IMR-90 (cell line): ENCODE results near the gene CTRB2. TPM values are rescaled to one million over a fixed set of nuclear protein-coding genes. Genes with fewer than 3 reads are reported as not detected.
A peak's percentile ranks its signal among the peaks of the same experiment; 100 is the strongest.

ENCODE experiments used
- ATAC-seq: fragments of 200-7000 bp; cut with Tn5 transposase; 2 replicates; pipeline ENCODE4 v1.9.1; 2020; ENCODE audit warnings: low read depth, mild to moderate bottlenecking, moderate library complexity
- BruUV-seq: library from RNA; stranded (reverse); fragments of 400-500 nt; replicated peaks from 2 replicates; lab custom pipeline; 2021; lab: Mats Ljungman, UMichigan
- CTCF ChIA-PET: fragments of 300-600 bp; formaldehyde crosslinking; extraction: SDS; loops from one replicate; lab custom pipeline; 2021; ENCODE audit warnings: antibody characterized with exemption; lab: Yijun Ruan, JAX
- POLR2A ChIA-PET: fragments of 300-600 bp; sonication (Branson Sonifier 250); formaldehyde crosslinking; loops from one replicate; lab custom pipeline; 2022; ENCODE audit warnings: antibody characterized with exemption; ENCODE audit not compliant: unreplicated experiment; lab: Charles Lee
- DNase-seq: peaks from one replicate; pipeline ENCODE4 v3.0.0; 2013
- H2AFZ ChIP-seq: replicated peaks from 2 replicates; pipeline ENCODE3; 2013; ENCODE audit warnings: low read length, mild to moderate bottlenecking; ENCODE audit not compliant: poor library complexity
- H2AK5ac ChIP-seq: 2 replicates; pipeline ENCODE4 v1.6.1; 2013; ENCODE audit warnings: low read depth, low read length, inconsistent platforms
- H2AK9ac ChIP-seq: replicated peaks from 2 replicates; pipeline ENCODE3; 2013; ENCODE audit warnings: mild to moderate bottlenecking, low read depth, low read length, moderate library complexity; ENCODE audit not compliant: poor library complexity
- H2BK120ac ChIP-seq: 2 replicates; pipeline ENCODE4 v1.6.1; 2013; ENCODE audit warnings: low read depth, low read length, inconsistent platforms
- H2BK15ac ChIP-seq: 3 replicates; pipeline ENCODE4 v1.6.1; 2013; ENCODE audit warnings: low read depth, low read length, inconsistent platforms
- H2BK20ac ChIP-seq: 2 replicates; pipeline ENCODE4 v1.6.1; 2013; ENCODE audit warnings: low read depth, mild to moderate bottlenecking, inconsistent platforms, low read length, moderate library complexity
- H2BK5ac ChIP-seq: 2 replicates; pipeline ENCODE4 v1.6.1; 2013; ENCODE audit warnings: mild to moderate bottlenecking, low read depth, low read length, inconsistent platforms; ENCODE audit not compliant: poor library complexity, severe bottlenecking
- H3K14ac ChIP-seq: replicated peaks from 2 replicates; pipeline ENCODE4 v1.6.1; 2013; ENCODE audit warnings: low read depth, low read length, inconsistent platforms
- H3K18ac ChIP-seq: 2 replicates; pipeline ENCODE4 v1.6.1; 2013; ENCODE audit warnings: low read depth, low read length, control low read depth
- H3K23ac ChIP-seq: 2 replicates; pipeline ENCODE4 v1.6.1; 2013; ENCODE audit warnings: low read depth, low read length, inconsistent platforms
- H3K27ac ChIP-seq: 2 replicates; pipeline ENCODE4 v1.5.1; 2013; ENCODE audit warnings: mild to moderate bottlenecking, control low read depth, low read length; ENCODE audit not compliant: insufficient read depth
- H3K27me3 ChIP-seq: 2 replicates; pipeline ENCODE4 v1.6.1; 2013; ENCODE audit warnings: low read length; ENCODE audit not compliant: control insufficient read depth, insufficient read depth
- H3K36me3 ChIP-seq: 2 replicates; pipeline ENCODE4 v1.6.1; 2013; ENCODE audit warnings: low read length, mixed read lengths; ENCODE audit not compliant: control insufficient read depth, insufficient read depth
- H3K4ac ChIP-seq: 2 replicates; pipeline ENCODE4 v1.6.1; 2013; ENCODE audit warnings: low read depth, low read length, inconsistent platforms
- H3K4me1 ChIP-seq: 2 replicates; pipeline ENCODE4 v1.6.1; 2013; ENCODE audit warnings: low read length, mixed read lengths; ENCODE audit not compliant: control insufficient read depth, insufficient read depth
- H3K4me2 ChIP-seq: 2 replicates; pipeline ENCODE4 v1.6.1; 2013; ENCODE audit warnings: low read depth, mild to moderate bottlenecking, control low read depth, low read length, moderate library complexity
- H3K4me3 ChIP-seq: 2 replicates; pipeline ENCODE4 v1.5.1; 2013; ENCODE audit warnings: low read depth, mild to moderate bottlenecking, control low read depth, low read length, moderate library complexity; ENCODE audit not compliant: insufficient read depth
- H3K56ac ChIP-seq: 2 replicates; pipeline ENCODE4 v1.6.1; 2013; ENCODE audit warnings: low read length, inconsistent platforms; ENCODE audit not compliant: insufficient read depth; ENCODE audit errors: extremely low read depth
- H3K79me1 ChIP-seq, 2 experiments: 2 replicates each; pipeline ENCODE4 v1.6.1; 2013; ENCODE audit warnings: low read length in 2 of 2, inconsistent platforms in 1 of 2, low read depth in 1 of 2
- H3K9ac ChIP-seq: 2 replicates; pipeline ENCODE4 v1.6.1; 2013; ENCODE audit warnings: low read depth, low read length, control low read depth
- H3K9me1 ChIP-seq: 2 replicates; pipeline ENCODE4 v1.6.1; 2013; ENCODE audit warnings: low read length, inconsistent platforms; ENCODE audit not compliant: insufficient read depth
- H3K9me3 ChIP-seq: 2 replicates; pipeline ENCODE4 v1.6.1; 2013; ENCODE audit warnings: low read length; ENCODE audit not compliant: control insufficient read depth, insufficient read depth
- H4K20me1 ChIP-seq: 2 replicates; pipeline ENCODE4 v1.6.1; 2013; ENCODE audit warnings: low read length, inconsistent platforms; ENCODE audit not compliant: insufficient read depth
- H4K5ac ChIP-seq: 2 replicates; pipeline ENCODE4 v1.6.1; 2013; ENCODE audit warnings: mild to moderate bottlenecking, low read depth, low read length, control low read depth
- H4K8ac ChIP-seq, 2 experiments: 2 replicates each; pipeline ENCODE4 v1.6.1; 2013; ENCODE audit warnings: low read depth in 2 of 2, low read length in 2 of 2, control low read depth in 1 of 2, inconsistent platforms in 1 of 2
- H4K91ac ChIP-seq: 2 replicates; pipeline ENCODE4 v1.6.1; 2013; ENCODE audit warnings: low read depth, low read length, inconsistent platforms; ENCODE audit not compliant: insufficient read depth
- BHLHE40 ChIP-seq: fragments of 150-350 bp; IDR thresholded peaks from 2 replicates; pipeline ENCODE4 v1.6.1; 2016; ENCODE audit warnings: mild to moderate bottlenecking, low read depth, low read length
- CEBPB ChIP-seq: IDR thresholded peaks from 2 replicates; pipeline ENCODE4 v1.6.1; 2012; ENCODE audit warnings: low read depth, low read length, improper control_type of control experiment
- CHD1 ChIP-seq: IDR thresholded peaks from 2 replicates; pipeline ENCODE4 v1.6.1; 2012; ENCODE audit warnings: low read depth, low read length, improper control_type of control experiment
- MXI1 ChIP-seq: IDR thresholded peaks from 2 replicates; pipeline ENCODE4 v1.6.1; 2012; ENCODE audit warnings: low read depth, mild to moderate bottlenecking, low read length, moderate library complexity, borderline replicate concordance
- NFE2L2 ChIP-seq: fragments of 150-350 bp; IDR thresholded peaks from 2 replicates; pipeline ENCODE4 v1.6.1; 2016; ENCODE audit warnings: low read depth, mild to moderate bottlenecking, low read length
- WGBS, 2 experiments: methylation state at CpG; one replicate each; pipeline versions ENCODE4 v1.1.5 to v1.1.7; 2013; ENCODE audit warnings: missing lambda C conversion rate in 2 of 2; ENCODE audit not compliant: insufficient read length in 1 of 2; ENCODE audit errors: extremely low coverage in 2 of 2; 5-methylcytosine and 5-hydroxymethylcytosine counted together
- dilution Hi-C: fragments of 300-500 bp; cut with HindIII; formaldehyde crosslinking; loops from one replicate; pipeline ENCODE4 v1.14.3; 2018; ENCODE audit warnings: low sequenced_read_pairs; ENCODE audit not compliant: unreplicated experiment
- in situ Hi-C: fragments of 300-500 bp; cut with MboI; formaldehyde crosslinking; loops from 3 replicates; pipeline ENCODE4 v1.14.3; 2019; ENCODE audit warnings: low sequenced_read_pairs, inconsistent platforms, mixed read lengths
- intact Hi-C: fragments of 100-400 bp; cut with micrococcal nuclease; formaldehyde crosslinking; loops from 2 replicates; pipeline ENCODE4 v1.10.0; 2022
- polyA plus RNA-seq, 3 experiments: library from polyadenylated mRNA; depleted of rRNA; stranded (reverse); fragments of >200 nt; gene quantifications; 2 replicates each; pipeline ENCODE4 v1.2.3, GENCODE V29; 2012; ENCODE audit warnings: low replicate concordance in 1 of 3
- total RNA-seq: library from RNA; depleted of rRNA; stranded (reverse); fragments of >200 nt; gene quantifications from 2 replicates; pipeline ENCODE4 v1.2.3, GENCODE V29; 2012

Gene CTRB2
- total and polyA plus RNA-seq, 2 of the 4 experiments (the other 2 are of a cell fraction): not detected

DNA sequence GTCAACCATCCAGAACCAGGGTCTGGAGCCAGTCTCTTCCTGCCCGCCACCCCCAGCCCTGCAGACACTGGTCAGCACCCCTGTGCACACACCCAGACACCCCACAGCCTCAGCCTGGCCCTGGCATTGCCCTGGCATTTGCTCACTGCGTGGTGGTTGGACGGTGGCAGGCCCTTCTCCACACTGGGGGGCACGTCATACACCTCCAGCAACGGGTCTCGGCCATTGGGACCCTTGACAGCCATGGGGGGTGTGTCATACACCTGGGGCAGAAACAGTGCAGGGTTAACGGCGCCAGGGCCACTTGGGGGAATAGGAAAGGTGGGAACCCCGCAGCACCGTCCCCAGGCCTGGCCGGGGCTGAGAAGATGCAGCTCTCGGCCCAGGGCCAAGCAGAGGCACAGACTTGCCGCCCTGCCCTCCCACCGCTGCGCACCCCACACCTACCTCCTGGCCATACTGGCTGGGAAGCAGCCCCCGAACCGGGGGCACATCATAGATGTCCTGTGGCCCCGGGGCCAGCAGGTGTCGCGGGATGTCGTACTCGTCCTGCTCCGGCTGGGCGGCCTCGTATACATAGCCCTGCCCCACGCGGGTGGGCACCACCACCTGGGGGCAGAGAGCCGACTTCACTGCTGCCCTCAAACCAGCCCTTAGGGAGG lies 29.9 kb upstream of the CTRB2 start (continued):
- TF ChIP-seq BHLHE40: no peak
- no peak for TF ChIP-seq MXI1

GRCh38 chr16:75236232-75236631 lies 29.3 kb upstream of the CTRB2 start:
- Histone ChIP-seq H3K4me2 (no peak overlapping the region), H3K9me1 (peaks cover 7% of the 10 kb centered on the region), H4K20me1 (peaks cover 86% of the 10 kb centered on the region), H3K27me3 (no peaks in the 10 kb centered on the region), H2BK5ac (no peak overlapping the region), H3K18ac (no peak overlapping the region), H3K23ac (no peak overlapping the region), H4K5ac (no peak overlapping the region), H3K14ac (no peak overlapping the region), H2BK120ac (no peak overlapping the region), H3K9ac (no peak overlapping the region), H3K79me1 (peaks cover 14 to 67% of the 10 kb centered on the region in 2 experiments), H3K4ac (no peak overlapping the region), H3K4me3 (no peak overlapping the region), H2AFZ (no peak overlapping the region), H3K4me1 (peaks cover 33% of the 10 kb centered on the region), H3K36me3 (peaks cover 67% of the 10 kb centered on the region), H2AK9ac (no peak overlapping the region), H4K91ac (no peak overlapping the region), H2AK5ac (no peak overlapping the region), H3K56ac (no peak overlapping the region), H2BK15ac (no peak overlapping the region), H2BK20ac (no peak overlapping the region), H4K8ac (no peak overlapping the region), H3K9me3 (no peaks in the 10 kb centered on the region), H3K27ac (no peak overlapping the region)
- dilution Hi-C loops: no loop called here
- no TSS peak for BruUV-seq
- in situ Hi-C loops: no loop called here
- CTCF ChIA-PET: no interaction called here
- POLR2A ChIA-PET: interaction anchor here (1.0 kb wide), 1 partner anchor 14 kb away, joined by 21 read pairs; no protein-coding TSS in a partner anchor
- DNase-seq (no peak), ATAC-seq (no peak)
- 96% methylated on average over 3 of the region's 7 CpGs; no CpG with 5 or more reads in 1 of the 2 experiments for WGBS, 2 experiments
- TF ChIP-seq CEBPB: 0 out of 2 replicates have a peak, but pooled peaks have one; percentile 13
- TF ChIP-seq BHLHE40: no peak
- no peak for TF ChIP-seq CHD1
- TF ChIP-seq NFE2L2: no peak
- intact Hi-C loops: no loop called here
